Mammary epithelial cell (primary cell): ENCODE data around the gene TTC21A.

ENCODE experiments used
- EZH2 ChIP-seq: IDR thresholded peaks from 2 replicates; pipeline ENCODE4 v1.6.1; 2012; ENCODE audit warnings: low read length, inconsistent platforms, borderline replicate concordance
- TF ChIP-seq, protein P1 (sequence below), 2 donors: IDR thresholded peaks in 1 of 2; conservative IDR thresholded peaks in 1 of 2; 2 replicates each; pipeline ENCODE4 v1.5.1; 2011 to 2012; ENCODE audit warnings: inconsistent platforms in 2 of 2, low read length in 2 of 2, mild to moderate bottlenecking in 2 of 2, control low read depth in 1 of 2, low read depth in 1 of 2; ENCODE audit not compliant: insufficient read depth in 1 of 2; ENCODE audit errors: extremely low read depth in 1 of 2

DNA sequence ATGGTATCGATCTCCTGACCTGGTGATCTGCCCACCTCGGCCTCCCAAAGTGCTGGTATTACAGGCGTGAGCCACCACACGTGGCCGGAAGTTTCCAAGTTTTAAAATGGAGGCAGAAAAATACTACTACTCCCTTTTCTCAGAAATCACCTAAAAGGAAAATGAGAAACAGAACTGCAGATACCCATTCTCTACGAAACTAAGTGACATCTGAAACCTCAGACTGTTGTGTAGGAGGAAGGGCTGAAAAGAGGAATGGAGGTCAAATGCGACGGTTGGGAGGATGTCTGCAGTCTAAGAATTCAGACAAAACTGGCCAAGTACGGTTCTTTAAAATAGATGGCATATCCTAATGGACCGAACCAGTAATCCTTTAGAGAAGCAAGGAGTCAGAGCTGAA lies 31.6 kb upstream of the TTC21A start:
- TF ChIP-seq, protein P1, sequence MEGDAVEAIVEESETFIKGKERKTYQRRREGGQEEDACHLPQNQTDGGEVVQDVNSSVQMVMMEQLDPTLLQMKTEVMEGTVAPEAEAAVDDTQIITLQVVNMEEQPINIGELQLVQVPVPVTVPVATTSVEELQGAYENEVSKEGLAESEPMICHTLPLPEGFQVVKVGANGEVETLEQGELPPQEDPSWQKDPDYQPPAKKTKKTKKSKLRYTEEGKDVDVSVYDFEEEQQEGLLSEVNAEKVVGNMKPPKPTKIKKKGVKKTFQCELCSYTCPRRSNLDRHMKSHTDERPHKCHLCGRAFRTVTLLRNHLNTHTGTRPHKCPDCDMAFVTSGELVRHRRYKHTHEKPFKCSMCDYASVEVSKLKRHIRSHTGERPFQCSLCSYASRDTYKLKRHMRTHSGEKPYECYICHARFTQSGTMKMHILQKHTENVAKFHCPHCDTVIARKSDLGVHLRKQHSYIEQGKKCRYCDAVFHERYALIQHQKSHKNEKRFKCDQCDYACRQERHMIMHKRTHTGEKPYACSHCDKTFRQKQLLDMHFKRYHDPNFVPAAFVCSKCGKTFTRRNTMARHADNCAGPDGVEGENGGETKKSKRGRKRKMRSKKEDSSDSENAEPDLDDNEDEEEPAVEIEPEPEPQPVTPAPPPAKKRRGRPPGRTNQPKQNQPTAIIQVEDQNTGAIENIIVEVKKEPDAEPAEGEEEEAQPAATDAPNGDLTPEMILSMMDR (conservative IDR thresholded peaks at IDR 0.05 in 1 of 2, IDR thresholded peaks at IDR 0.05 in 1 of 2; ENCODE audit: extremely low read depth in 1 of 2, insufficient read depth in 1 of 2, low read depth in 1 of 2, low read length in 2 of 2): no peak
- TF ChIP-seq EZH2: no peak
